GM21786 (cell line): ENCODE results near the gene CCDC158.
"Not testable (repeated sequence)": the region's sequence is repeated elsewhere in the genome, so short reads cannot be mapped to it uniquely, and the experiment has no call there.

Experiments
- ATAC-seq: cut with Tn5 transposase; IDR thresholded peaks from one replicate; pipeline ENCODE4 v1.9.1; 2021; ENCODE audit not compliant: unreplicated experiment

The CCDC158 gene

DNA sequence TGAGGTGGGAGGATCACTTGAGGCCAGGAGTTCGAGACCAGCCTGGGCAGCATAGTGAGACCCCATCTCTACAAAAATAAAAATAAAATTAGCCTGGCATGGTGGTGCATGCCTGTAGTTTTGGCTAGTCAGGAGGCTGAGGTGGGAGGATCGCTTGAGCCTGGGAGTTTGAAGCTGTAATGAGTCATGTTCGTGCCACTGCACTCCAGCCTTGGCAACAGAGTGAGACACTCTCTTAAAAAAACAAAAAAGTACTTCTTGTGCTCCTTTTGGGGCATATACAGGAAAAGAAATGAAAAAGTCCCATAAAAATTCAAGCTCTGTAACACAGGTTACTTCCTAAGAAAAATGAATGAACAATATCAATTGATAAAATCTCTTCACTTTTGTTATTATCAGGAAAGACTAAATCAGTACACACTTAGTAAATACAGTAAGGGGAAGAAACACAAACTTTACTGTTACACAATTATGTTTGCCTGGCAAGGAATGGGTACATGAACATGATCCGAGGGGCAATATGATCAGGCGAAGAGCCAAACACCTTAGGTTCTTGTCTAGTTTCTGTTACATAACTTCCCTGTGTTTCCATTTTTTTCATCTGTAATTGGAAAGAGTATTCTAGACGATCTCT is 46.9 kb downstream of the CCDC158 start:
- no peak for ATAC-seq

DNA sequence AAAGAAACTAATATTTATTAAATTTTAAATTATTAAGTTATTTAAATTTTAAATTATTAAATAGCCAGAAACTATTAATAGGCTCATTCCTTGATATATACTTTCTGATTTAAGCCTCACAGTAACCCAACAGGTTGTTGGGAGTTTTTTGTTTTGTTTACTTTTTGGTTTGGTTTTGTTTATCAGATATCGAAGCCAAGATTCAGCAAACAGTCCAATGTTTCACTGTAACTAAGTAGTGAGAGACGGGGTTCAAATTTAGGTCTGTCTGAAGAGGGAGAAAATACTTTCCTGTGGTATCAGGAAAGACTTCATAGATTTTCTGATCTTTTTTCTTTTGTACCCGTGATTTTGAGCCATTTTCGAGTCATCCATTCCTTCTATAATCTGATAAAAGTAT is 54.2 kb downstream of the CCDC158 start:
- no peak for ATAC-seq

DNA sequence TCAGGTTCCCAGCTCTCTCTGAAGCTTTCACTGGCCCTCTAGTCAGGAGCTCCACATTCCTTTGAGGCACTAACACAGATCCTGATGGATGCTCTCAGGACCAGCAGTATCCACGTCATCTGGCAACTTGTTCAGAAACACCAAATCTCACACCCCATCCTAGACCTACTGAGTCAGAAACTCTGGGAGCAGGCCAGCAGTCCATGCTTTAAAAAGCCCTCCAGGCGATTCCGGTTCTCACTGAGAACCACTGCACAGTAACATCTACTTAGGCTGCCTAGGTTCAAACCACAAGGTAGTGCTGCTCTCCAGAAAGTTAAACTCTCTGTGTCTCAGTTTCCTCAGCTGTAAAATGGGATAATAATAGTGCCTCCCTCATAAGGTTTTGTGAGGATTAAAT is 55.3 kb downstream of the CCDC158 start:
- no peak for ATAC-seq

DNA sequence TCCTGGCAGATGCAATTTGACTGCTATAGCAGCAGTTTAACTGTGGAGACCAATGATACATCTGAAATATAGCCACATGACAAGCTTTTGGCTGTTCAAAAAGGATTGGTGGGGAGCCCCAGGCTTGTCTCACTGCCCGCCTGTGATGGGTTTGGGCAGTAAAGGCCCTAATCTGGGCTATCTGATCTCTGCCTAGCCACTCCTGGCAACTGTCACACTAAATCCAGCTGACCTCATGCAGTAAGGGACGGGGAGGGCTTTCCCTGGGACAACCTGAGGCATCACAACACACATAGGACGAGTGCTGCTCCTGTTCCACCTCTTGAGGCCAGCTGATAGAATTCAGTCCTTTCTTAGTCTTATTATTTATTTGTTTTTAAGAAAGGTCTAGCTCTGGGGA is 56.2 kb downstream of the CCDC158 start:
- ATAC-seq: no peak

DNA sequence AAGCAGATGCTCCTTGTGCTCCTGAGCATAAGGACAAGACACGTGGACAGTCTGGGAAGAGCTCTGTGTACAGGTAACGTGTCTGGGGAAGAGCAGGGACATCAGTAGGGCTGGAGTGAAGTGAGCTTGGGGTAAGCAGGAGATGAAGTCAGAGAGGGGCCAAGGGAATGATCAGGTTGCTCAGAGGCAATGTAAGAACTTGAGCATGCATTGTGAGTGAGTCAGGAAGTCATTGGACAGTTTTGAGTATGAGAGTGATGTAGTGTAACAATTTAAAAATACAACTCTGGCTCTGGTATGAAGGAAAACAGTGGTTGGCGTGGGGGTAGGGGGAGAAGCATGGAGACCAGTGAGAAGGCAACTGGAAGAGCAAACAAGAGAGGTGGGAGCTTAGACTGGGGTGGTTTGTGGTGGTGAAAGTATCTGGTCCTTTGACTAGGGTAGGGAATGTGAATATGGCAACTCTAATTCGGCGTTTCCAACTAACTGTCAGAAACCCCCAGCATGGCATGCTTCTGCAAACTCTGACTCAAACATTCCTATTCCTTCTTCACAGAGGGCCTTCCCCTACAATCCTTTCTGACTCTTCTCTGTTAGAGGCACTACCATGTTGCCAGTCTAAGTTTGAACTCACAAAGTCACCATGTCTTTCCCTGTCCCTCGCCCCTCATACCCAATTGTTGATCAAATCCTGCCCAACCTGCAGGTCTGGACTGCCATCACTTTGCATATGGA is 57.2 kb downstream of the CCDC158 start:
- ATAC-seq: no peak

DNA sequence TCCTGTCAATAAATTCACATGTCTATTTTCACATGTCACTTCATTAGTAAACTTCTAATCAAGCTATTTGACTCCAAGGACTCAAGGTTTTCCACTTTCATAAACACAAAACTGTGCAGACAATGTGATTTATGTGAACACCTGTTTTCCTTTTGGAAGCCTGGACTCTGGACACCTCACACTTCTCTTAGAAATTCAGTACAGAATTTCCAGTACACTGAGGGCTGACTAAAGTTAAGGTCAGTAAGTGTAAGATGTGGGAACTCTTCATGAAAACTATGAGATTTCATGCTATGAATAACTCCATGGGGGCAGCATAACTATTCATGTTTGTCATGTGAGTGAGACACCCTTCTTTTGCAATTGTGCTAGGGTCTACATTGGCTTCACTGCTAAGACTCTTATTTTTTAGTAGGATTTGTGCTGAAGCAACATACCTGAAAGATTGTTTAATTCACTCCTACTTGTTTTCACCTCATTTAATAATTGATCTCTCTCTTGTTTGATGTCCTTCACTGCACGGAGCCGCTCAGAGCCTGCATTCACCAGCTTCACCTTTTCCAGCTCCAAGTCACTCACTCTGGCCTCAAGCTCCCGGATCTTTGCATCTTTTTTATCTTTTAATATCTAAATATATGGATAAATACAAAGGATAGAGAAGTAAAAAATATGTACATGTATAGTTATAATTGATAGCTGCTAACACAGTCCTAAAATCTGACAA is 59.1 kb downstream of the CCDC158 start:
- ATAC-seq: no peak

DNA sequence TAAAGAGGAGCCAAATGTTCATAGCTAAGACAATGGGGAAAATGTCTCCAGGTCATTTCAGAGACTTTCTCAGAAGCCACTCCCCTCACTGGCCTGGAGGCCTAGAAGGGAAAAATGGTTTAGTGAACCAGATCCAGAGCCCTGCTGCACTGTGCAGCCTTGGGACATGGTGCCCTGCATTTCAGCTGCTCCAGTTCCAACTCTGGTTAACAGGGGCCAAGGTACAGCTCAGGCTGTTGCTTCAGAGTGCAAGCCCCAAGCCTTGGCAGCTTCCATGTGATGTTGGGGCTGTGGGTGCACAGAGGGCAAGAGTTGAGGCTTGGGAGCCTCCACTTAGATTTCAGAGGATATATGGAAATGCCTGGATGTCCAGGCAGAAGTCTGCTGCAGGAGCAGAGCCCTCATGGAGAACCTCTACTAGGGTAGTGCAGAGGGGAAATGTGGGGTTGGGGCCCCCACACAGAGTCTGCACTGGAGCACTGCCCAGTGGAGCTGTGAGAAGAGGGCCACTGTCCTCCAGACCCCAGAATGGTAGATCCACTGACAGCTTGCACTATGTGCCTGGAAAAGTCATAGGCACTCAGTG is 61.0 kb downstream of the CCDC158 start:
- not testable (repeated sequence) for ATAC-seq

DNA sequence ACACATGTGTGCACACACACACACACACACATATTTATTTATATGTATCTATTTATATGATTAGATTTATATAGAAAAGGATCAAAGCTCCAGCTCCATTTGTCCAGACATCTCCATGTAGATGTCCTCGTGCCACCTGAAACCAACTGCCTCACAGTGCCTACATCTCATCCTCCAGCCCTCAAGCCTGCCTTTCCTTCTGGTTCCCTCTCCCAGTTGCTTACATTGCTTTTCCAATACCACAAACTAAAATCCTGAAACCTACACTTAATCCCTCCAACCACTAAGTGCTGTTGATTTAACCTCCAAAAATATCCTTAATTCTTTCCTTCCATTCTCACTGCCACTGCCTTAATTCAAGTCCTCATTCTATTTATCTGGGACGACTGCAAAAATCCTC is 63.0 kb downstream of the CCDC158 start:
- ATAC-seq: no peak

DNA sequence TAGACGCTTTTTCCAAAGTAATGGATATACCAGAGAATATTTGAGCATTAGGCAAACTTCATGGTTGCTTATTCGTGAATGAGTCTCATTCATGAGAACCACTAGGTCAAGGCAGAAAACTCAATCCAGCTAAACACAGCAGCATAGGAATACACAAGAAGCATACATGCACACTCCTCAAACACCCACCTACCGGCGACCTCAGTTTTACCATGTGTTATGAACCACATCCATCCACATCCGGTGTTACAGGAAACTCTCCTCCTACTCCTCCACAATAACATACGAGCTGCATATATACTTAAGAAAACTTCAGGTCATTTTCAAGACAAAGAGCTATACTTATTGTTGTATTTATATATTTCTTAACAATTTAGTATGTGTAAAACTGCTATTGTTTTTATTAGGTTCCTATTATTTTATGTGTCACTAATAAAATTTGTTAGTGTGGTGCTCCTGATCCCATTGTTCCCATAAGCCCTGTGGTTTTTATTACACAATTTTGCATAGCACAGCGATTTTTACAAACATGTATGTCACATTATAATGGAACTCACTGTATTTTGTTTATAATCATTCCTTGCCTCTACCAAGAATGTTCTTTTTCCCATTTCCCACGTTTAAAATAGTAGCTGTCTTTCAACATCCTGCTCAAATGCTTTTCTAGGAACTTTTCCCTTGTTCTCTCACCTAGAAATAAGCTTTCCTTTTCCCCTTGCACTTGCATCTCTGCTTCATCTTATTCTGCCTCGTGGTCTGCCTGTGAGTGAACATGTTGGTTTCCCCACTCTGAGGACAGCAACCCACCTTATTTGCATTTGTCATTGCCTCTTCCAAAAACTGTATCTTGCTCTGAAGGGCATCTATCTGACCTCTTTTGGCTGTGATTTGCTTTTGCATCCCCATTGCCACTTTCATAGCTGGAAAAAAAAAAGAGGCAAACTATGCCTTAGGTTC is 66.1 kb downstream of the CCDC158 start:
- ATAC-seq: no peak

DNA sequence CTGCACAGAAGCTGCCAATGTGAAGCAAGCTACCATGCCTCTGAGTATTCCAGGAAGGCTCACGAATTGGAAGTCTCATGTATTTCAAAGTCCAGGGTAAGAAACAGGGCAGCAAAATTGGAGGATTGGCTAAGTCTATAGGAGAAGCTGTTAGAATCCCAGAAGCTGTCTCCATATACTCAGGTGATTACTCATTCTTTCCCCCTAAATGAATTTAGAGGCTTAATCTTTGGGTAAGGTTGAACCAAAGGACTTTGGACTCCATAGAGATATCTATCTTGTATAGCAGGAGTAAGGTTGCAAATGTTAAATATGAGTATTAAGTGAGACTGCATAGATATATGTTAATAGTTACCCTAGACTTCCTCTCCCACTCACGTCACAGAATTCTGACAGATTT is 78.1 kb downstream of the CCDC158 start:
- no peak for ATAC-seq

DNA sequence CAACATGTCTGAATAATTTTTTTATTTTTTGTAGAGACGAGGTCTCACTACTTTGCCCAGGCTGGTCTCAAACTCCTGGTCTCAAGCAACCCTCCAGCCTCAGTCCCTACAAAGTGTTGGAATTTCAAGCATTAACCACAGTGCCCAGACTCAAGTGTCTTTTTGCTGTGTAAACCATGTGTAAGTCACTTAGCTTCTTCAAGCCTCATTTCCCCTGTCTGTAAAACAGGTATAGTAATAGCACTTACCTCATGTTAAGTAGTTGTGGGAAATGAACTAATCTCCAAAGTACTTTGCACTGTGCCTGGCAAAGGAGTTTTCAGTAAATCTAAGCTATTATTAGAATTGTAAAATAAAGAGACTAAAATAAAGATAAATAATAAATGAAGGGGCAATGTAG is 78.8 kb downstream of the CCDC158 start:
- ATAC-seq: no peak

DNA sequence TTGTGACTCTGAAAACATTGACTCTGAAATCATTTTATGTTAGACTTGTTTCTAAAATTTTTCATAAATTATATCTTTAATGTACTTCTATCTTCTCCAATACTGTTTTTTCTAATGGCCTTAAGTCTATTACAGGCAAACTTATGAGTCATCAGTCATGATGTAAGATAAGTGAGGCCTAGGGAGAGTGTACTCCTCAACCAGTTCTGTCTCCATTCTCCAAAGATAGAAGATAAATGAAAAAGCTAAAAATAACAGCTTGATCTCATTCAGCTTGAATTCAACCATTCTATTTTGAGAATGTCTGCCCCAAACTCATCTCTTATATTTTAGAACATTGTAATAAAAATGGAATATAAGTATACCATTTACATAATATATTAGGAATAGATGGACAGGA is 79.9 kb downstream of the CCDC158 start:
- ATAC-seq: no peak

DNA sequence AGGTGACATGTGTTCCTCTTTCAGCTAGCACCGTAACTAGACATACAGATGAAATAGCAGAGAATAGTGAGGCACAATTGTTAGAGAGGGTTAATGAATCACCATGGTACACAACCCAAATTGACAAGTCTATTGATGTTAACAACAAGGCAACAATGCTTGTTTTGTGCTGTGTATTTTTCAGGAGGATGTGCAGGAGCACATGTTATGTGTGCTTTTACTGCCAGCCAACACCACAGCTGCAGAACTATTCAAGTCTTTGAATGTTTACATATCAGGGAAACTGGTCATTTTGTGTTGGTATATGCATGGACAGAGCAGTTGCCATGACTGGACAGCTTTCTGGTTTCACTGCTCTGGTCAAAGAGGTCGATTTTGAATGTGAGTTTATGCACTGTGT is 81.6 kb downstream of the CCDC158 start:
- no peak for ATAC-seq

DNA sequence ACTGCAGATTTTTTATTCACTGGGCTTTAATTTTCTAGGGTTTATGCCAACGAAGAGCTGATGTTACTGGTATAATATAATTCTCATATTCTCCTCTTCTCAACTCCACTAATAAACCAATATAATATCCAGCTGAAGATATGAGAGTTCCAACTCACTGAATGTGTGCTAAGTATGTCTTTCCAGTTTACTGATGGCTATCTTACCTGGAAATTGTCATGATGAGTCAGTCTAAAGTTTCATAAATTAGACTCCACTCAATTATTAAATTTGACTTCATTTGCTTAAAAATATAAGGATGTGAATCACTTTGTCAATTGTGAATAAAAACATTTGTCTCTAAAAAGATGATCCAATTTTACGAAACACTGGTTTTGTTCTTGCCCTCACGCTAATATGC is 86.1 kb downstream of the CCDC158 start:
- ATAC-seq: no peak

DNA sequence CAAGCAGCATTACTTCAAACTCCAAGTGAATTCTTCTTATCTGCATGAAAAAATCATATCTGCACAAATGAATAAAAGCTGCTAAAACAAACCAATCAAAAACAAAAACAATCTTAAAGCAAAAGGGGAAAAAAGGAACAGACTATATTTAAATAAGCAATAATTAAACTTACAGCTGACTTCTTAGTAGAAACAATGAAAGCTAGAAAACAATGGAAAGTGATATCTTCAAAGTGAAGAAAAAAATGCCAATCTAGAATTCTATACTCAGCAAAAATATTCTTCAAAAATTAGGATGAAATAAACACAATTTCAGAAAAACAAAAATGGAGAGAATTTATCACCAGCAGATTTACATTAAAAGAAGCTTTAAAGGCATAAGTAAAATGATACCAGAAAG is 94.4 kb downstream of the CCDC158 start:
- ATAC-seq: no peak

DNA sequence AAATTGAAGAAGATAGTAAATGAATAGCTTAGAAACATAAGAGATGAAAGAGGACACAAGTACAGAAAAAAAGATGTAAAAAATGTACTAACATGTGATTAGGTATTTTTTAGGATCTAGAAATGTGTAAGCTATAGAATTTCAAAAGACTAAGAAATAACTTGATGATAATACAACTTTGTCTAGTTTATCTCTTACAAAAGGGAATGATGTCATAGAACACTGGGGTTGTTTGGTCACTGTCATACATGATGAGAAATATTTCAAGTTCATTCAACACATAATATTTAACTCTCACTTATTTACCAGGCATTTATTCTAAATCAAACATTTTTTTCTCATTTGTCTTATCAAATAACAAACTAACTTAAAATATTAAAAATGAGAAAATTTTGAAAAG is 95.9 kb downstream of the CCDC158 start:
- no peak for ATAC-seq

DNA sequence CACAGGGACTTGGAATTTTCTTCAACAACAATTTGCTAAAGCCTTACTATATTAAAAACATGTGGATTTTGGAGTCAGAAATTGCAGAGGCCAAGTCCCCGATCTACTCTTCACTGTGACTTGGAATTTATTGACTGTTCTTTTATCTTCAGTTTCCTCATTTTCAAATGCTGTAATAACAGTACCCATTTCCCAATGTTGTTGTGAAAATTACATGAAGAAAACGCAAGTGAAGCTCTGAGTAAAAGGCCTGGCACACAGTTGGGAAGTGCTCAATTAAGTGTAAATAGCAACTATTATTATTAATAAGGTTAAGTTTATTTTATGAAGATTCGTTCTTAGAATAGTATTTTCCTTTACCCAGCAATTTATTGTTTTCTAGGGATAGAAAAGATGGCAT is 98.7 kb downstream of the CCDC158 start:
- no peak for ATAC-seq

DNA sequence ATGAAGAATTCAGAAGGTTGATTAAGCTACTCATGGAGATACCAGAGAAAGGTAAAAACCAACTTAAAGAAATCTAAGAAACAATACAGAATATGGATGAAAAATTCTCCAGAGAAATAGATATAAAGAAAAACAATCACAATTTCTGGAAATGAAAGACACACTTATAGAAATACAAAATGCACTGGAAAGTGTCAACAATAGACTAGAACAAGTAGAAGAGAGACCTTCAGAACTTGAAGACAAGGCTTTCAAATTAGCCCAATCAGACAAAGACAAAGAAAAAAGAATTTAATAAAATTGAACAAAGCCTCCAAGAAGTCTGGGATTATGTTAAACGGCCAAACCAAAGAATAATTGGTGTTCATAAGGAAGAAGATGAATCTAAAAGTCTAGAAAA is 104.8 kb downstream of the CCDC158 start:
- ATAC-seq: no peak

DNA sequence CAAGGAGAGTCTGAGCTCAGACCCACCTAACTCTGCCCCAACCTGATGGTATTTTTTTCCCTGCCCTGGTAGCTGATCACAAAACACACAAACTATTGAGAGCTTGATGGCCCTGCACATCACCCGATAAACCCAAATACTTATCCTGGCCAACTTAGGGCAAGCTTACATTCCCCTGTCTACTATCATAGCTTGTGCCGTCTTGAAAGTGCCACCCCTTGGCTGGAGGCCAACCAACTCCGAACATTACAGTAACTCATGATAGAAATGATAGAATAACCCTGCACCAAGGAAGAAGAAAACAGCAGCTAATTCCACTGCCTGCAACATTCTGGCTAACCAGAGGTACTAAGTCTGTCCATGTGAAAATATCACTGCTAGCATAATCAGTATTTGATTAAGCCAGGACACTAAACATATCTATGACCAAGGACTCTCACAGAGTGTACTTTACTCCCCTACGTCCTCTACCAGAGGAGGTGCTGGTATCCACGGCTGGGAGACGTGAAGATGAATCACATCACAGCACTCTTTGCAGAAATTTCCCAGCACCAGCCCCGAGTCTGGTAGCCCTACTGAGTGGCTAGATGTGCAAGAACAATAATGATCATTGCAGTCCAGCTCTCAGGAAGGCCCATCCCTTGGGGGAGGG is 105.5 kb downstream of the CCDC158 start:
- ATAC-seq: no peak

DNA sequence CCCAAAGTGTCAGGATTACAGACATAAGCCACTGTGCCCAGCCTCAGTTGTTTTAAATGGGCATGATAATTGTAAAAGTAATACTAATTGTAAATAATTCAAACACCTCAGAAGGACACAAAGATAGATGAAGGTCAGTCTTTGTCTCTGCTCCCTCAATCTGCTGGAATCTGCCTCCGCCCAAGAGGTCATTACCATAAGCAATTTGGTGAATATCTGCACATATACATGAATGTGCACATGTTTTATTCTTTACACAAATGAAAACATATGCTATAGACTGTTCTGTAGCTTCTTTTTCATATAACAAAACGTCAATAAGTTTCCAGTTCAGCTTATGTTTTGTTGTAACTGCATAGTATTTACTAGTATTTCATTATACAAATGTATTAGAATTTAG is 107.4 kb downstream of the CCDC158 start:
- ATAC-seq: no peak
